Astrocyte (in vitro differentiated cells and primary cell): ENCODE data around the gene SCAF11. TPM values are rescaled to one million over a fixed set of nuclear protein-coding genes. Genes with fewer than 3 reads are reported as not detected.

ENCODE experiments used
- DNase-seq: peaks from one replicate; pipeline ENCODE4 v3.0.0-alpha.2; 2010; ENCODE audit warnings: low read depth
- FAIRE-seq: peaks from 2 replicates; lab custom pipeline; 2011; peaks lifted over from hg19 to GRCh38; lab: Jason Lieb, UNC
- H2AFZ ChIP-seq: 2 replicates; pipeline ENCODE4 v1.6.0; 2012; ENCODE audit warnings: low read depth, low read length, inconsistent platforms
- H3K27ac ChIP-seq: 2 replicates; pipeline ENCODE4 v1.5.1; 2011; ENCODE audit warnings: low read depth, low read length, inconsistent platforms
- H3K27me3 ChIP-seq: 2 replicates; pipeline ENCODE4 v1.6.0; 2011; ENCODE audit warnings: low read length, inconsistent platforms; ENCODE audit not compliant: insufficient read depth
- H3K36me3 ChIP-seq: 2 replicates; pipeline ENCODE4 v1.5.1; 2011; ENCODE audit warnings: low read length, inconsistent platforms; ENCODE audit not compliant: insufficient read depth
- H3K4me1 ChIP-seq: 2 replicates; pipeline ENCODE4 v1.5.1; 2011; ENCODE audit warnings: low read length, inconsistent platforms; ENCODE audit not compliant: insufficient read depth
- H3K4me2 ChIP-seq: 2 replicates; pipeline ENCODE4 v1.6.0; 2012; ENCODE audit warnings: low read length, inconsistent platforms
- H3K4me3 ChIP-seq: 2 replicates; pipeline ENCODE4 v1.5.1; 2011; ENCODE audit warnings: low read depth, mild to moderate bottlenecking, low read length, inconsistent platforms; ENCODE audit not compliant: insufficient read depth
- H3K79me2 ChIP-seq: 2 replicates; pipeline ENCODE4 v1.6.0; 2012; ENCODE audit warnings: mild to moderate bottlenecking, low read length, inconsistent platforms; ENCODE audit not compliant: insufficient read depth
- H3K9ac ChIP-seq: 2 replicates; pipeline ENCODE4 v1.6.0; 2012; ENCODE audit warnings: mild to moderate bottlenecking, low read length, inconsistent platforms
- H3K9me3 ChIP-seq: 2 replicates; pipeline ENCODE4 v1.5.1; 2012; ENCODE audit warnings: low read depth, mild to moderate bottlenecking, low read length, inconsistent platforms; ENCODE audit not compliant: insufficient read depth
- H4K20me1 ChIP-seq: 2 replicates; pipeline ENCODE4 v1.6.0; 2012; ENCODE audit warnings: low read length, inconsistent platforms; ENCODE audit not compliant: insufficient read depth
- H3K27ac Mint-ChIP-seq: one replicate; pipeline ENCODE4 v1.8.0; 2021; ENCODE audit warnings: mild to moderate bottlenecking, mixed read lengths; ENCODE audit not compliant: unreplicated experiment
- H3K27me3 Mint-ChIP-seq: one replicate; pipeline ENCODE4 v1.8.0; 2021; ENCODE audit warnings: low read depth, mixed read lengths; ENCODE audit not compliant: unreplicated experiment
- H3K36me3 Mint-ChIP-seq: one replicate; pipeline ENCODE4 v1.8.0; 2021; ENCODE audit warnings: low read depth, mixed read lengths; ENCODE audit not compliant: unreplicated experiment
- H3K4me1 Mint-ChIP-seq: one replicate; pipeline ENCODE4 v1.8.0; 2021; ENCODE audit warnings: low read depth, mixed read lengths; ENCODE audit not compliant: unreplicated experiment
- H3K4me3 Mint-ChIP-seq: one replicate; pipeline ENCODE4 v1.8.0; 2021; ENCODE audit warnings: mild to moderate bottlenecking, moderate library complexity, mixed read lengths; ENCODE audit not compliant: unreplicated experiment
- H3K9me3 Mint-ChIP-seq: one replicate; pipeline ENCODE4 v1.8.0; 2021; ENCODE audit warnings: mild to moderate bottlenecking, mixed read lengths; ENCODE audit not compliant: unreplicated experiment
- CTCF ChIP-seq: IDR thresholded peaks from 2 replicates; pipeline ENCODE4 v1.5.1; 2011; ENCODE audit warnings: low read depth, mild to moderate bottlenecking, inconsistent platforms, low read length, moderate library complexity; ENCODE audit not compliant: insufficient read depth
- EZH2 ChIP-seq: IDR thresholded peaks from 2 replicates; pipeline ENCODE4 v1.6.1; 2012; ENCODE audit warnings: mild to moderate bottlenecking, low read length, inconsistent platforms; ENCODE audit not compliant: insufficient read depth
- total RNA-seq: library from RNA; stranded (reverse); gene quantifications from 2 replicates; pipeline ENCODE4 v1.2.1, GENCODE V29; 2021

The SCAF11 gene
- total RNA-seq, 1 donor from 2014 or later = 118 TPM

GRCh38 chr12:45948546-45948945 is 41.8 kb downstream of the SCAF11 start:
- H3K9ac ChIP-seq = no peak overlapping the region
- H3K4me1 Mint-ChIP-seq = peaks cover 17% of the 10 kb centered on the region
- H3K4me3 ChIP-seq = no peak overlapping the region
- no peaks in the 10 kb centered on the region for H3K79me2 ChIP-seq
- no peaks in the 10 kb centered on the region for H3K9me3 Mint-ChIP-seq
- FAIRE-seq (no peak), DNase-seq (no peak)
- H3K27me3 ChIP-seq = no peaks in the 10 kb centered on the region
- peaks cover 3% of the 10 kb centered on the region for H3K4me1 ChIP-seq
- H2AFZ ChIP-seq = no peak overlapping the region
- H4K20me1 ChIP-seq = no peaks in the 10 kb centered on the region
- H3K4me3 Mint-ChIP-seq = no peak overlapping the region
- no peak for TF ChIP-seq EZH2
- no peak for TF ChIP-seq CTCF
- no peaks in the 10 kb centered on the region for H3K9me3 ChIP-seq
- peaks cover 5% of the 10 kb centered on the region for H3K36me3 Mint-ChIP-seq
- no peak overlapping the region for H3K27ac Mint-ChIP-seq
- no peak overlapping the region for H3K4me2 ChIP-seq
- peaks cover 29% of the 10 kb centered on the region for H3K36me3 ChIP-seq
- H3K27ac ChIP-seq = no peak overlapping the region
- H3K27me3 Mint-ChIP-seq = no peaks in the 10 kb centered on the region

DNA sequence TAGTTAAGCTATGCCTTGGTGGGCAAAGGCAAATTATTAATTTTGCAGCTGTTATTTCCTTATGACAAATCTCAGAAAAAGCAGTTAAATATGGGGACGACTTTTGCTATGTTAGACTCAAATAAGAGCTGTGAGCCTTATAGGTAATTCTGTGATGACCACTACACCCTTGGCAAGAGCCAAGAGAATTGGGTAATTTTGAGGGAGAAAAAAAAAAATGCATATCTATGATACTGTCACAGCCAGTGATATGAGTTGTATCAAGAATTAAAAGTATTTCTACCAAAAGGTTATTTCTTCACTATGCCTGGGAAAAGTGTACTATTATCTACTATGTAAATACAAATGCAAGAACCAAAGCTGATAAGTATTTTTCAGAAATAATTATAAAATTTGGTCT is 43.9 kb downstream of the SCAF11 start:
- no peaks in the 10 kb centered on the region for H3K27me3 Mint-ChIP-seq
- Histone ChIP-seq H3K27ac (no peak overlapping the region), H3K9ac (no peak overlapping the region), H2AFZ (no peak overlapping the region), H3K4me1 (peaks cover 3% of the 10 kb centered on the region), H4K20me1 (peaks cover 7% of the 10 kb centered on the region), H3K4me2 (no peak overlapping the region), H3K4me3 (no peak overlapping the region), H3K9me3 (no peaks in the 10 kb centered on the region), H3K36me3 (peaks cover 35% of the 10 kb centered on the region), H3K27me3 (no peaks in the 10 kb centered on the region), H3K79me2 (no peaks in the 10 kb centered on the region)
- no peak overlapping the region for H3K4me3 Mint-ChIP-seq
- H3K27ac Mint-ChIP-seq = no peak overlapping the region
- peaks cover 7% of the 10 kb centered on the region for H3K36me3 Mint-ChIP-seq
- no peak for TF ChIP-seq CTCF
- DNase-seq (no peak), FAIRE-seq (no peak)
- peaks cover 17% of the 10 kb centered on the region for H3K4me1 Mint-ChIP-seq
- H3K9me3 Mint-ChIP-seq = no peaks in the 10 kb centered on the region

- Histone ChIP-seq H3K27me3 (no peaks in the 10 kb centered on the region), H2AFZ (no peak overlapping the region), H3K4me3 (no peak overlapping the region), H3K4me1 (peaks cover 3% of the 10 kb centered on the region), H3K9me3 (no peaks in the 10 kb centered on the region), H3K27ac (no peak overlapping the region), H3K79me2 (no peaks in the 10 kb centered on the region), H4K20me1 (peaks cover 13% of the 10 kb centered on the region), H3K36me3 (peaks cover 35% of the 10 kb centered on the region), H3K9ac (no peak overlapping the region), H3K4me2 (no peak overlapping the region)
- H3K27ac Mint-ChIP-seq = no peak overlapping the region
- H3K9me3 Mint-ChIP-seq = no peaks in the 10 kb centered on the region
- TF ChIP-seq EZH2 = no peak
- TF ChIP-seq CTCF = no peak
- H3K27me3 Mint-ChIP-seq = no peaks in the 10 kb centered on the region
- DNase-seq (peak; percentile 59), FAIRE-seq (no peak)
- peaks cover 12% of the 10 kb centered on the region for H3K36me3 Mint-ChIP-seq
- no peak overlapping the region for H3K4me3 Mint-ChIP-seq
- peaks cover 15% of the 10 kb centered on the region for H3K4me1 Mint-ChIP-seq
These were observed 45.6 kb downstream of the SCAF11 start for GRCh38 chr12:45944771-45945170.
